Osteoblast (primary cell): ENCODE results near the gene RPL15. TPM values are rescaled to one million over a fixed set of nuclear protein-coding genes. Genes with fewer than 3 reads are reported as not detected.
A peak's percentile ranks its signal among the peaks of the same experiment; 100 is the strongest.

Experiments
- DNase-seq: peaks from one replicate; pipeline ENCODE4 v3.0.0; 2011; ENCODE audit warnings: low spot score, mixed read lengths; ENCODE audit not compliant: insufficient read length; ENCODE audit errors: missing footprints
- H2AFZ ChIP-seq: 2 replicates; pipeline ENCODE4 v1.6.0; 2011; ENCODE audit warnings: mild to moderate bottlenecking, low read length
- H3K27ac ChIP-seq: 2 replicates; pipeline ENCODE4 v1.5.1; 2011; ENCODE audit warnings: mild to moderate bottlenecking, low read depth, low read length, moderate library complexity
- H3K27me3 ChIP-seq: 2 replicates; pipeline ENCODE4 v1.6.0; 2012; ENCODE audit warnings: mild to moderate bottlenecking, control low read depth, inconsistent platforms, low read length, moderate library complexity; ENCODE audit not compliant: insufficient read depth
- H3K36me3 ChIP-seq: 2 replicates; pipeline ENCODE4 v1.5.1; 2011; ENCODE audit warnings: mild to moderate bottlenecking, low read length, control low read depth, moderate library complexity; ENCODE audit not compliant: insufficient read depth
- H3K4me1 ChIP-seq: 2 replicates; pipeline ENCODE4 v1.5.1; 2011; ENCODE audit warnings: mild to moderate bottlenecking, low read length, control low read depth, moderate library complexity; ENCODE audit not compliant: insufficient read depth
- H3K4me2 ChIP-seq: 2 replicates; pipeline ENCODE4 v1.6.0; 2011; ENCODE audit warnings: mild to moderate bottlenecking, low read length; ENCODE audit not compliant: insufficient read depth
- H3K4me3 ChIP-seq: fragments of 200-600 bp; sonication (generic); 3 replicates; pipeline ENCODE4 v1.5.1; 2012; ENCODE audit warnings: mild to moderate bottlenecking, low read length, inconsistent platforms; ENCODE audit not compliant: insufficient read depth
- H3K79me2 ChIP-seq: 2 replicates; pipeline ENCODE4 v1.6.0; 2012; ENCODE audit warnings: mild to moderate bottlenecking, low read length, control low read depth, inconsistent platforms; ENCODE audit not compliant: insufficient read depth
- H3K9me3 ChIP-seq: 2 replicates; pipeline ENCODE4 v1.5.1; 2011; ENCODE audit warnings: low read depth, low read length, control low read depth
- H4K20me1 ChIP-seq: 2 replicates; pipeline ENCODE4 v1.6.0; 2012; ENCODE audit warnings: mild to moderate bottlenecking, low read length, control low read depth; ENCODE audit not compliant: insufficient read depth
- total RNA-seq: library from RNA; depleted of rRNA; stranded (reverse); fragments of >200 nt; gene quantifications from 2 replicates; pipeline ENCODE4 v1.2.3, GENCODE V29; 2012
- TF ChIP-seq, protein P1 (sequence below): IDR thresholded peaks from 2 replicates; pipeline ENCODE4 v1.5.1; 2011; ENCODE audit warnings: mild to moderate bottlenecking, low read depth, low read length, moderate library complexity; ENCODE audit errors: extremely low read depth

The RPL15 gene
- total RNA-seq, 1 donor = 1,871 TPM

DNA sequence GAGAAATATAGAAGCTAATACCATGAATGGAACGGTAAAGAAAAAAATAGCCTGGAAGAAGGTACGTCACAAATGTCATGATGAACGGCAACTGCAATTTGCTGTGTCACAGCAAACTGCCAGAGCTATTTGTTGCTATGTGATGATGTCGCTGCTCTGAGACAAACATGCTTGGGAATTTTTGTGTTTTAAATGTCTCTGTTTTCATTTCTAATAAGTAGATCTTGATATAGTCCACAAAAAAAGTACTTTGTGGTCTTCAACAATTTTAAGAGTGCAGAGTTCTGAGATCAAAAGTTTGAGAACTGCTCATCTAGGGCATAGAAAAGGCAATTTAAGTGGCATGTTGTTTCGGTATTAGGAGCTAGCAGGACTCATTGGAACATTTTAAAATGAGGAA is 23.8 kb downstream of the RPL15 start:
- H4K20me1 ChIP-seq = no peaks in the 10 kb centered on the region
- DNase-seq = no peak
- H3K4me1 ChIP-seq = peaks cover 3% of the 10 kb centered on the region
- no peaks in the 10 kb centered on the region for H3K9me3 ChIP-seq
- TF ChIP-seq, protein P1, sequence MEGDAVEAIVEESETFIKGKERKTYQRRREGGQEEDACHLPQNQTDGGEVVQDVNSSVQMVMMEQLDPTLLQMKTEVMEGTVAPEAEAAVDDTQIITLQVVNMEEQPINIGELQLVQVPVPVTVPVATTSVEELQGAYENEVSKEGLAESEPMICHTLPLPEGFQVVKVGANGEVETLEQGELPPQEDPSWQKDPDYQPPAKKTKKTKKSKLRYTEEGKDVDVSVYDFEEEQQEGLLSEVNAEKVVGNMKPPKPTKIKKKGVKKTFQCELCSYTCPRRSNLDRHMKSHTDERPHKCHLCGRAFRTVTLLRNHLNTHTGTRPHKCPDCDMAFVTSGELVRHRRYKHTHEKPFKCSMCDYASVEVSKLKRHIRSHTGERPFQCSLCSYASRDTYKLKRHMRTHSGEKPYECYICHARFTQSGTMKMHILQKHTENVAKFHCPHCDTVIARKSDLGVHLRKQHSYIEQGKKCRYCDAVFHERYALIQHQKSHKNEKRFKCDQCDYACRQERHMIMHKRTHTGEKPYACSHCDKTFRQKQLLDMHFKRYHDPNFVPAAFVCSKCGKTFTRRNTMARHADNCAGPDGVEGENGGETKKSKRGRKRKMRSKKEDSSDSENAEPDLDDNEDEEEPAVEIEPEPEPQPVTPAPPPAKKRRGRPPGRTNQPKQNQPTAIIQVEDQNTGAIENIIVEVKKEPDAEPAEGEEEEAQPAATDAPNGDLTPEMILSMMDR = no peak
- no peak overlapping the region for H2AFZ ChIP-seq
- no peak overlapping the region for H3K4me2 ChIP-seq
- H3K27me3 ChIP-seq = peaks cover 12% of the 10 kb centered on the region
- H3K27ac ChIP-seq = no peak overlapping the region
- no peaks in the 10 kb centered on the region for H3K79me2 ChIP-seq
- no peaks in the 10 kb centered on the region for H3K36me3 ChIP-seq
- H3K4me3 ChIP-seq = no peak overlapping the region

DNA sequence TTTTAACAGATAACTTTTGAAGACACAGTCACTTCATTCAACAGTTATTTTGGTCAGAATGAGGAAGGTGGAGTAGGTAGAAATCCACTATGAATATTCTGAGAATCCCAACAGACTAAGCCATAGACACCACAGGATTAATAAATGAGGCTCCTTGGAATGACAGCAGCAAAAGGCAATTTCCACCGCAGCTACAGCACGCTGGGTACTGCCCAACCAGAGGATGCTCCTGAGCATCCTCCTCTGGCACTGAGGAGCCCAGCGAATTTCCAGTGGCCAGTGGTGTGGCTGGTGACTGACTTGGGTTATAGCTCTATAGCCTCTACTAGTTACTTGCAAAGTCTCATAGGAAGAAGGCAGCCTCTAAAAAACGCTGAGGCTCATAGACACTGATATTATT is 24.5 kb downstream of the RPL15 start:
- Histone ChIP-seq H3K4me2 (no peak overlapping the region), H3K79me2 (peaks cover 4% of the 10 kb centered on the region), H3K9me3 (no peaks in the 10 kb centered on the region), H3K36me3 (no peaks in the 10 kb centered on the region), H3K27me3 (peaks cover 12% of the 10 kb centered on the region), H3K4me1 (peaks cover 7% of the 10 kb centered on the region), H2AFZ (no peak overlapping the region), H3K4me3 (no peak overlapping the region), H4K20me1 (peaks cover 5% of the 10 kb centered on the region), H3K27ac (no peak overlapping the region)
- no peak for DNase-seq
- TF ChIP-seq, protein P1 = no peak

DNA sequence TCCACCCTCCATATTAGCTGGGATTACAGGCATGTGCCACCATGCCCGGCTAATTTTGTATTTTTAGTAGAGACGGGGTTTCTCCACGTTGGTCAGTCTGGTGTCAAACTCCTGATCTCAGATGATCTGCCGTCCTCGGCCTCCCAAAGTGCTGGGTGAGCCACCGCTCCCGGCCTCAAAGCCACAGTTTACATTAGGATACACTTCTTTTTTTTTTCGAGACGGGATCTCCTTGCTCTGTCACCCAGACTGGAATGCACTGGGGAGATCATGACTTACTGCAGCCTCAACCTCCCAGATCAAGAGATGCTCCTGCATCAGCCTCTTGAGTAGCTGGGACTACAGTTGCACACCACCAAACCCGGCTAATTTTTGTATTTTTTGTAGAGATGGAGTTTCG is 25.6 kb downstream of the RPL15 start:
- TF ChIP-seq, protein P1 = no peak
- H3K27me3 ChIP-seq = peaks cover 12% of the 10 kb centered on the region
- H3K79me2 ChIP-seq = peaks cover 10% of the 10 kb centered on the region
- H4K20me1 ChIP-seq = peaks cover 16% of the 10 kb centered on the region
- no peak overlapping the region for H3K4me2 ChIP-seq
- no peaks in the 10 kb centered on the region for H3K36me3 ChIP-seq
- no peak for DNase-seq
- H3K9me3 ChIP-seq = no peaks in the 10 kb centered on the region
- no peak overlapping the region for H3K4me3 ChIP-seq
- H3K27ac ChIP-seq = no peak overlapping the region
- H3K4me1 ChIP-seq = peaks cover 16% of the 10 kb centered on the region
- no peak overlapping the region for H2AFZ ChIP-seq

DNA sequence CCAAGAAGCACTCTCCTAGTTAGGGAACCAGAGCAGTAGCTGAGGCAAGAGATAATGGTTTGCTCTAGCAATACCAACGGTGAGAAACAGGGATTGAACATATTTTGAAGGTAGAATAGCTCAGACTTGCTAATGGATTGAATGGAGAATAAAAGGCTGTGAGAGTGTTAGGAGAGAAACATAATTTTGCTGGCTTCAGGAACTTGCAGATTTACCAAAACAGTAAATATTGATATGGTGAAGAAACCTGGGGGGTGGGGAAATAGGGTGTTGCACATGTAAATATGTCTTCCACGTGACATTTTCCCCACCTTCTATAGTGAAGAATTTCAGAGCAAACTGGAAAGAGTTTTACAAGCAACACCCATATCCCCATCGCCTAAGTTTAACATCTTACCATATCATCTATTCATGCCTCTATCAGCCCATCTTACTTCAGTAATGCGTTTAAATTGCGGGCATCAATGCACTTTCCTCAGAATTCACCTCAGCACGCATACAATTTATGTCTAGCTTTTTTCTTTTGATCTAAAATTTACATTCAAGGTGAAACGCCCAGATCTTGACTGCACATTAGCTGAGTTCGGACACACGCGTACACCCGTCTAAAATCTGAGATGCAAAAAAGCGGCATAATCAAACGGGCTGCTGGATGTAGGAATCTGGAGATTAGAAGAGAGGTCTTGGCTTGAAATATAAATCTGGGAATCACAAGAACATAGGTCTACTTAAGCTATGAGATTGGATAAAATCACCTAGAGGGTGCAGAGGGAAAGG is 27.3 kb downstream of the RPL15 start:
- Histone ChIP-seq H4K20me1 (peaks cover 29% of the 10 kb centered on the region), H3K4me3 (peak overlapping the region; percentile 93), H3K79me2 (peaks cover 25% of the 10 kb centered on the region), H3K36me3 (no peaks in the 10 kb centered on the region), H3K27me3 (peaks cover 12% of the 10 kb centered on the region), H3K4me1 (peaks cover 23% of the 10 kb centered on the region), H2AFZ (no peak overlapping the region), H3K27ac (no peak overlapping the region), H3K9me3 (no peaks in the 10 kb centered on the region), H3K4me2 (peak overlapping the region; percentile 87)
- DNase-seq = no peak
- TF ChIP-seq, protein P1 = no peak
